RWPE2 (cell line): ENCODE data around the gene GMEB2.
A peak's percentile ranks its signal among the peaks of the same experiment; 100 is the strongest.

Source experiments
- ATAC-seq: fragments of 200-7000 bp; cut with Tn5 transposase; 3 replicates; pipeline ENCODE4 v1.9.1; 2021; ENCODE audit warnings: low read depth
- DNase-seq: peaks from one replicate; pipeline ENCODE4 v3.0.0-alpha.2; 2020; ENCODE audit warnings: low spot score
- H3K27ac ChIP-seq: fragments of 450-650 bp; 2 replicates; pipeline ENCODE4 v1.5.1; 2017; ENCODE audit warnings: mild to moderate bottlenecking; ENCODE audit not compliant: poor library complexity, severe bottlenecking
- H3K27me3 ChIP-seq: fragments of 250-450 bp; sonication (Bioruptor Pico); 2 replicates; pipeline ENCODE4 v1.5.1; 2021; ENCODE audit warnings: mild to moderate bottlenecking, moderate library complexity; ENCODE audit not compliant: insufficient read depth, poor library complexity, severe bottlenecking
- H3K36me3 ChIP-seq: fragments of 250-450 bp; sonication (Bioruptor Pico); 2 replicates; pipeline ENCODE4 v1.5.1; 2020; ENCODE audit warnings: low read depth, mild to moderate bottlenecking, moderate library complexity
- H3K4me1 ChIP-seq: fragments of 250-450 bp; sonication (Bioruptor Pico); 2 replicates; pipeline ENCODE4 v1.5.1; 2021; ENCODE audit warnings: mild to moderate bottlenecking, moderate library complexity; ENCODE audit not compliant: insufficient read depth, poor library complexity, severe bottlenecking
- H3K4me3 ChIP-seq: fragments of 250-450 bp; sonication (Bioruptor Pico); 2 replicates; pipeline ENCODE4 v1.5.1; 2021; ENCODE audit warnings: mild to moderate bottlenecking, moderate library complexity; ENCODE audit not compliant: severe bottlenecking
- H3K9me3 ChIP-seq: fragments of 250-450 bp; sonication (Bioruptor Pico); 2 replicates; pipeline ENCODE4 v1.5.1; 2021; ENCODE audit warnings: mild to moderate bottlenecking, moderate library complexity; ENCODE audit not compliant: severe bottlenecking
- CTCF ChIP-seq: fragments of 450-650 bp; IDR thresholded peaks from one replicate; pipeline ENCODE4 v1.5.1; 2017; ENCODE audit warnings: mild to moderate bottlenecking, moderate library complexity; ENCODE audit not compliant: poor library complexity, severe bottlenecking

Gene GMEB2

GRCh38 chr20:63657260-63657936, 30.5 kb upstream of the GMEB2 start:
- no peak for TF ChIP-seq CTCF
- no peak for ATAC-seq
- H3K27ac ChIP-seq: peak overlapping the region; percentile 48
- no peaks in the 10 kb centered on the region for H3K9me3 ChIP-seq
- peaks cover 27% of the 10 kb centered on the region for H3K36me3 ChIP-seq
- DNase-seq: no peak
- no peaks in the 10 kb centered on the region for H3K4me1 ChIP-seq
- peaks cover 8% of the 10 kb centered on the region for H3K27me3 ChIP-seq
- peak overlapping the region; percentile 75 for H3K4me3 ChIP-seq

- DNase-seq (no peak), ATAC-seq (no peak)
- Histone ChIP-seq H3K36me3 (peaks cover 17% of the 10 kb centered on the region), H3K27me3 (peaks cover 17% of the 10 kb centered on the region), H3K9me3 (no peaks in the 10 kb centered on the region), H3K4me1 (no peaks in the 10 kb centered on the region), H3K27ac (no peak overlapping the region), H3K4me3 (no peak overlapping the region)
- no peak for TF ChIP-seq CTCF
These were observed 29.6 kb upstream of the GMEB2 start for GRCh38 chr20:63656451-63656850.

GRCh38 chr20:63655249-63655648, 28.3 kb upstream of the GMEB2 start:
- ATAC-seq (no peak), DNase-seq (no peak)
- H3K4me1 ChIP-seq: no peaks in the 10 kb centered on the region
- no peak overlapping the region for H3K4me3 ChIP-seq
- TF ChIP-seq CTCF: no peak
- H3K27ac ChIP-seq: no peak overlapping the region
- no peaks in the 10 kb centered on the region for H3K9me3 ChIP-seq
- peaks cover 5% of the 10 kb centered on the region for H3K36me3 ChIP-seq
- H3K27me3 ChIP-seq: peaks cover 22% of the 10 kb centered on the region

- ATAC-seq: no peak
- Histone ChIP-seq H3K4me1 (no peaks in the 10 kb centered on the region), H3K27ac (no peak overlapping the region), H3K4me3 (no peak overlapping the region), H3K27me3 (peaks cover 22% of the 10 kb centered on the region), H3K36me3 (no peaks in the 10 kb centered on the region), H3K9me3 (no peaks in the 10 kb centered on the region)
- no peak for TF ChIP-seq CTCF
- no peak for DNase-seq
These were observed 27.2 kb upstream of the GMEB2 start for GRCh38 chr20:63653974-63654668.
